ENCODE measurements around the gene DYNC1I1.

DYNC1I1 gene

GRCh38 chr7:95921543-95921942 lies 149.2 kb downstream of the DYNC1I1 start:
- no peak for TF ChIP-seq CTCF (IDR thresholded peaks at IDR 0.05; ENCODE audit: low read depth, low read length)

GRCh38 chr7:95922191-95922590 lies 149.8 kb downstream of the DYNC1I1 start:
- TF ChIP-seq CTCF (IDR thresholded peaks at IDR 0.05; ENCODE audit: low read depth, low read length): no peak
- no peak for DNase-seq (ENCODE audit: extremely low read depth, low read depth)

More at GRCh38 chr7:95921543-95921942, 149.2 kb downstream of the DYNC1I1 start:
- no peak for DNase-seq (ENCODE audit: extremely low read depth, low read depth)

- no peak for DNase-seq (ENCODE audit: extremely low read depth, low read depth)
- TF ChIP-seq CTCF (IDR thresholded peaks at IDR 0.05; ENCODE audit: low read depth, low read length): no peak
Measured at GRCh38 chr7:95925236-95925635, 152.9 kb downstream of the DYNC1I1 start.

- no peak for TF ChIP-seq CTCF (IDR thresholded peaks at IDR 0.05; ENCODE audit: low read depth, low read length)
- DNase-seq (ENCODE audit: extremely low read depth, low read depth): no peak
Measured at GRCh38 chr7:95925971-95926370, 153.6 kb downstream of the DYNC1I1 start.

GRCh38 chr7:95927756-95928155 lies 155.4 kb downstream of the DYNC1I1 start:
- TF ChIP-seq CTCF (IDR thresholded peaks at IDR 0.05; ENCODE audit: low read depth, low read length): no peak
- no peak for DNase-seq (ENCODE audit: extremely low read depth, low read depth)

GRCh38 chr7:95929710-95930280 lies 157.4 kb downstream of the DYNC1I1 start:
- no peak for TF ChIP-seq CTCF (IDR thresholded peaks at IDR 0.05; ENCODE audit: low read depth, low read length)
- DNase-seq (ENCODE audit: extremely low read depth, low read depth): no peak

- TF ChIP-seq CTCF (IDR thresholded peaks at IDR 0.05; ENCODE audit: low read depth, low read length): no peak
- DNase-seq (ENCODE audit: extremely low read depth, low read depth): no peak
Measured at GRCh38 chr7:95931460-95932232, 159.3 kb downstream of the DYNC1I1 start.

Measured in AG09319 (cell line).